SJSA1 (cell line): ENCODE measurements around the gene WBP2. TPM values are rescaled to one million over a fixed set of nuclear protein-coding genes. Genes with fewer than 3 reads are reported as not detected.

ENCODE experiments used
- total RNA-seq: library from RNA; depleted of rRNA; stranded (reverse); fragments of >200 nt; shearing (Covaris generic); gene quantifications from 2 replicates; pipeline ENCODE4 v1.2.3, GENCODE V29; 2014; rRNA removed

WBP2 gene
- total RNA-seq, 1 experiment from 2014 or later = 28.8 TPM

Other genes with a start within 250 kb of the WBP2 start
- 0.05 TPM in 1 of 2 replicates, not detected in the other for gene SMIM5, start 221.9 kb downstream of the WBP2 start, total RNA-seq
- 15.7 and 19.5 TPM in 2 replicates for gene RECQL5, start 188.2 kb downstream of the WBP2 start, total RNA-seq
- gene SAP30BP, start 188.0 kb downstream of the WBP2 start, total RNA-seq = 90.5 and 208 TPM in 2 replicates
- not detected in 2 replicates for gene ITGB4, start 133.9 kb downstream of the WBP2 start, total RNA-seq
- gene GALK1, start 90.1 kb downstream of the WBP2 start, total RNA-seq = 50.5 and 50.6 TPM in 2 replicates
- gene UNK, start 70.5 kb downstream of the WBP2 start, total RNA-seq = 28.8 and 42.8 TPM in 2 replicates
- not detected in 2 replicates for gene UNC13D, start 10.9 kb downstream of the WBP2 start, total RNA-seq
- gene TRIM47, start 23.2 kb upstream of the WBP2 start, total RNA-seq = 11.9 and 17.5 TPM in 2 replicates
- gene TRIM65, start 41.6 kb upstream of the WBP2 start, total RNA-seq = 11.9 and 17.6 TPM in 2 replicates
- 54.0 and 55.7 TPM in 2 replicates for gene MRPL38, start 49.5 kb upstream of the WBP2 start, total RNA-seq
- gene FBF1, start 85.7 kb upstream of the WBP2 start, total RNA-seq = 20.1 and 29.0 TPM in 2 replicates
- 32.0 and 33.4 TPM in 2 replicates for gene ACOX1, start 123.8 kb upstream of the WBP2 start, total RNA-seq
- 26.9 and 31.0 TPM in 2 replicates for gene TEN1, start 123.9 kb upstream of the WBP2 start, total RNA-seq
- gene CDK3, start 145.5 kb upstream of the WBP2 start, total RNA-seq = 2.0 and 5.1 TPM in 2 replicates
- gene EVPL, start 172.0 kb upstream of the WBP2 start, total RNA-seq = not detected in 2 replicates
- 38.4 and 48.1 TPM in 2 replicates for gene SRP68, start 217.2 kb upstream of the WBP2 start, total RNA-seq
- gene GALR2, start 219.4 kb upstream of the WBP2 start, total RNA-seq = 0.18 TPM in 1 of 2 replicates, not detected in the other
- not detected in 2 replicates for gene ZACN, start 223.8 kb upstream of the WBP2 start, total RNA-seq
- 98.2 and 133 TPM in 2 replicates for gene EXOC7, start 248.5 kb upstream of the WBP2 start, total RNA-seq